H1 (cell line): ENCODE results near the gene GADL1. TPM values are rescaled to one million over a fixed set of nuclear protein-coding genes. Genes with fewer than 3 reads are reported as not detected.

Experiments used
- CTCF ChIA-PET: fragments of 300-600 bp; sonication (Branson Sonifier 250); formaldehyde crosslinking; loops from one replicate; lab custom pipeline; 2021; ENCODE audit not compliant: partially characterized antibody; lab: Charles Lee
- POLR2A ChIA-PET: fragments of 300-600 bp; sonication (Branson Sonifier 250); formaldehyde crosslinking; loops from one replicate; lab custom pipeline; 2021; ENCODE audit warnings: inconsistent platforms; ENCODE audit not compliant: partially characterized antibody; lab: Charles Lee
- DNase-seq, 2 experiments: peaks; one replicate each; pipeline versions ENCODE4 v3.0.0 to v3.0.0-alpha.2; 2010 to 2022; ENCODE audit warnings: low spot score in 2 of 2, low read depth in 1 of 2, mixed read lengths in 1 of 2
- FAIRE-seq: peaks from 2 replicates; lab custom pipeline; 2011; peaks lifted over from hg19 to GRCh38; lab: Jason Lieb, UNC
- H2AFZ ChIP-seq: 2 replicates; pipeline ENCODE4 v1.8.1; 2012; ENCODE audit warnings: low read length, inconsistent platforms
- H2AK5ac ChIP-seq: 2 replicates; pipeline ENCODE4 v1.6.1; 2013; ENCODE audit warnings: low read depth, low read length
- H2BK120ac ChIP-seq: replicated peaks from 2 replicates; pipeline ENCODE3; 2013; ENCODE audit warnings: low read depth, low read length, inconsistent platforms
- H2BK12ac ChIP-seq: 2 replicates; pipeline ENCODE4 v1.6.1; 2013; ENCODE audit warnings: low read depth, low read length
- H2BK15ac ChIP-seq: 2 replicates; pipeline ENCODE4 v1.6.1; 2013; ENCODE audit warnings: low read length
- H2BK20ac ChIP-seq: 2 replicates; pipeline ENCODE4 v1.6.1; 2013; ENCODE audit warnings: low read length
- H2BK5ac ChIP-seq: 2 replicates; pipeline ENCODE4 v1.6.1; 2013; ENCODE audit warnings: low read depth, low read length
- H3K14ac ChIP-seq: 2 replicates; pipeline ENCODE4 v1.6.1; 2013; ENCODE audit warnings: inconsistent platforms; ENCODE audit not compliant: insufficient read length
- H3K18ac ChIP-seq: 2 replicates; pipeline ENCODE4 v1.6.1; 2013; ENCODE audit warnings: low read length; ENCODE audit errors: extremely low read depth
- H3K23ac ChIP-seq: 2 replicates; pipeline ENCODE4 v1.6.1; 2013; ENCODE audit warnings: inconsistent platforms; ENCODE audit not compliant: insufficient read length
- H3K23me2 ChIP-seq: 2 replicates; pipeline ENCODE4 v1.6.1; 2013; ENCODE audit warnings: low read depth, low read length
- H3K27ac ChIP-seq: 2 replicates; pipeline ENCODE4 v1.6.1; 2011; ENCODE audit warnings: low read depth, low read length, inconsistent platforms
- H3K27me3 ChIP-seq, 4 experiments: replicated peaks in 1 of 4; 1 replicate in 1 of 4; 2 replicates in 3 of 4; pipeline versions ENCODE4 v1.6.1 to v1.8.1; 2011 to 2013; ENCODE audit warnings: low read length in 3 of 4, mild to moderate bottlenecking in 3 of 4, inconsistent platforms in 2 of 4, mixed read lengths in 2 of 4, moderate library complexity in 1 of 4; ENCODE audit not compliant: control insufficient read depth in 3 of 4, insufficient read depth in 3 of 4; ENCODE audit errors: extremely low read depth in 1 of 4
- H3K36me3 ChIP-seq, 4 experiments: 2 replicates each; pipeline versions ENCODE4 v1.6.1 to v1.8.1; 2011 to 2013; ENCODE audit warnings: mild to moderate bottlenecking in 4 of 4, low read length in 3 of 4, moderate library complexity in 2 of 4, control low read depth in 1 of 4, inconsistent platforms in 1 of 4; ENCODE audit not compliant: insufficient read depth in 4 of 4, control insufficient read depth in 2 of 4
- H3K4ac ChIP-seq: replicated peaks from 2 replicates; pipeline ENCODE3; 2013; ENCODE audit warnings: low read length, low read depth, mixed read lengths, inconsistent platforms; ENCODE audit not compliant: insufficient read length
- H3K4me1 ChIP-seq, 4 experiments: replicated peaks in 1 of 4; 1 replicate in 1 of 4; 2 replicates in 3 of 4; pipeline versions ENCODE4 v1.6.1 to v1.8.1; 2011 to 2013; ENCODE audit warnings: low read length in 3 of 4, inconsistent platforms in 2 of 4, mixed read lengths in 1 of 4; ENCODE audit not compliant: insufficient read depth in 4 of 4, control insufficient read depth in 3 of 4
- H3K4me2 ChIP-seq, 2 experiments: 2 replicates each; pipeline versions ENCODE4 v1.6.1 to v1.8.1; 2011 to 2013; ENCODE audit warnings: low read depth in 2 of 2, low read length in 2 of 2, control low read depth in 1 of 2, inconsistent platforms in 1 of 2, mild to moderate bottlenecking in 1 of 2; ENCODE audit not compliant: insufficient read depth in 1 of 2
- H3K4me3 ChIP-seq, 4 experiments: fragments of 200-600, 300-600 bp in 1 of 4; sonication (generic), shearing (Covaris generic), sonication (Bioruptor Twin) in 1 of 4; 2 replicates each; pipeline versions ENCODE4 v1.5.1 to v1.8.1; 2011 to 2016; ENCODE audit warnings: low read length in 4 of 4, low read depth in 3 of 4, control low read depth in 2 of 4, inconsistent platforms in 2 of 4, mild to moderate bottlenecking in 2 of 4, mixed read lengths in 1 of 4, moderate library complexity in 1 of 4; ENCODE audit not compliant: insufficient read depth in 2 of 4; ENCODE audit errors: extremely low read depth in 1 of 4
- H3K56ac ChIP-seq: replicated peaks from 2 replicates; pipeline ENCODE3; 2013; ENCODE audit warnings: low read depth, mild to moderate bottlenecking, mixed read lengths, low read length, inconsistent platforms; ENCODE audit not compliant: insufficient read length
- H3K79me1 ChIP-seq: 2 replicates; pipeline ENCODE4 v1.6.1; 2013; ENCODE audit warnings: low read depth, low read length, control low read depth
- H3K79me2 ChIP-seq, 2 experiments: 2 replicates each; pipeline versions ENCODE4 v1.6.1 to v1.8.1; 2012 to 2013; ENCODE audit warnings: low read length in 2 of 2, mild to moderate bottlenecking in 2 of 2, inconsistent platforms in 1 of 2; ENCODE audit not compliant: insufficient read depth in 2 of 2, control insufficient read depth in 1 of 2
- H3K9ac ChIP-seq, 4 experiments: replicated peaks in 1 of 4; 1 replicate in 1 of 4; 2 replicates in 3 of 4; pipeline versions ENCODE4 v1.6.1 to v1.8.1; 2011 to 2013; ENCODE audit warnings: low read depth in 3 of 4, low read length in 3 of 4, control low read depth in 2 of 4, mild to moderate bottlenecking in 2 of 4, moderate library complexity in 2 of 4, inconsistent platforms in 1 of 4; ENCODE audit errors: extremely low read depth in 1 of 4
- H3K9me3 ChIP-seq, 2 experiments: 2 replicates each; pipeline versions ENCODE4 v1.6.1 to v1.8.1; 2012 to 2013; ENCODE audit warnings: mild to moderate bottlenecking in 2 of 2, moderate library complexity in 2 of 2, control low read depth in 1 of 2, inconsistent platforms in 1 of 2, low read depth in 1 of 2, low read length in 1 of 2, mixed read lengths in 1 of 2; ENCODE audit not compliant: insufficient read depth in 2 of 2
- H4K20me1 ChIP-seq, 2 experiments: replicated peaks in 1 of 2; 2 replicates each; pipeline versions ENCODE3 to v1.8.1; 2011 to 2013; ENCODE audit warnings: inconsistent platforms in 2 of 2, low read length in 2 of 2, mild to moderate bottlenecking in 1 of 2; ENCODE audit not compliant: insufficient read depth in 2 of 2, control insufficient read depth in 1 of 2
- H4K5ac ChIP-seq: 2 replicates; pipeline ENCODE4 v1.6.1; 2013; ENCODE audit warnings: low read length, low read depth, mixed read lengths, inconsistent platforms; ENCODE audit not compliant: insufficient read length
- H4K8ac ChIP-seq: 2 replicates; pipeline ENCODE4 v1.8.0; 2013; ENCODE audit warnings: mild to moderate bottlenecking, moderate library complexity, low read length, inconsistent platforms; ENCODE audit not compliant: insufficient read depth; ENCODE audit errors: extremely low read depth
- H4K91ac ChIP-seq: replicated peaks from 2 replicates; pipeline ENCODE3; 2013; ENCODE audit warnings: low read length, mixed read lengths, inconsistent platforms; ENCODE audit not compliant: insufficient read length
- BACH1 ChIP-seq: IDR thresholded peaks from 2 replicates; pipeline ENCODE4 v1.6.1; 2012; ENCODE audit warnings: low read length, improper control_type of control experiment
- BCL11A ChIP-seq, 2 experiments: IDR thresholded peaks; one replicate each; pipeline ENCODE4 v1.6.1; 2011; ENCODE audit warnings: low read depth in 2 of 2, low read length in 2 of 2, mild to moderate bottlenecking in 2 of 2
- GABPA ChIP-seq: IDR thresholded peaks from 2 replicates; pipeline ENCODE4 v1.6.1; 2011; ENCODE audit warnings: mild to moderate bottlenecking, low read length, moderate library complexity, borderline replicate concordance; ENCODE audit not compliant: insufficient read depth
- POLR2AphosphoS5 ChIP-seq: IDR thresholded peaks from 2 replicates; pipeline ENCODE4 v1.6.1; 2011; ENCODE audit warnings: low read depth, low read length
- SIRT6 ChIP-seq: IDR thresholded peaks from one replicate; pipeline ENCODE4 v1.7.1; 2012; ENCODE audit warnings: low read length, inconsistent platforms
- TBP ChIP-seq: IDR thresholded peaks from 2 replicates; pipeline ENCODE4 v1.6.1; 2011; ENCODE audit warnings: low read depth, low read length, improper control_type of control experiment
- TEAD4 ChIP-seq: IDR thresholded peaks from 2 replicates; pipeline ENCODE4 v1.6.1; 2012; ENCODE audit warnings: low read depth, low read length, inconsistent platforms, mixed read lengths
- WGBS, 2 experiments: shearing (Covaris generic) in 1 of 2; methylation state at CpG; one replicate each; pipeline versions ENCODE4 v1.1.6 to v1.1.7; 2013 to 2015; ENCODE audit warnings: low lambda C conversion rate in 2 of 2, mixed read lengths in 2 of 2, inconsistent platforms in 1 of 2, low coverage in 1 of 2, missing lambda C conversion rate in 1 of 2; ENCODE audit not compliant: insufficient replicate concordance in 2 of 2, insufficient coverage in 1 of 2, insufficient read length in 1 of 2; ENCODE audit errors: extremely low coverage in 1 of 2, missing lambda C conversion rate in 1 of 2; 5-methylcytosine and 5-hydroxymethylcytosine counted together
- polyA plus RNA-seq, 7 experiments: library from polyadenylated mRNA; depleted of rRNA in 3 of 7; stranded (reverse) in 5 of 7; unstranded in 2 of 7; fragments of >200 nt in 5 of 7; fragments of 200-250 nt in 2 of 7; gene quantifications; 1 replicate in 5 of 7; 2 replicates in 1 of 7; 4 replicates in 1 of 7; pipeline versions ENCODE4 v1.2.1 to v1.2.3, GENCODE V29; 2011 to 2013; ENCODE audit warnings: missing spikeins in 2 of 7, mixed read lengths in 2 of 7
- total RNA-seq: library from RNA; stranded (reverse); fragmentation: NEBNext Ultra II Directional; extraction: Animal tissue kit (Norgen Biotek cat#: 25700); gene quantifications from 2 replicates; pipeline ENCODE4 v1.2.1, GENCODE V29; 2021
- TF ChIP-seq, protein P1 (sequence below): IDR thresholded peaks from 2 replicates; pipeline ENCODE4 v1.6.1; 2012; ENCODE audit warnings: inconsistent platforms

Gene GADL1
- total and polyA plus RNA-seq, 2 of the 8 experiments (the other 6 are each of a cell fraction or from before 2014, with no cell fraction given): 0.03 to 0.30 TPM

DNA sequence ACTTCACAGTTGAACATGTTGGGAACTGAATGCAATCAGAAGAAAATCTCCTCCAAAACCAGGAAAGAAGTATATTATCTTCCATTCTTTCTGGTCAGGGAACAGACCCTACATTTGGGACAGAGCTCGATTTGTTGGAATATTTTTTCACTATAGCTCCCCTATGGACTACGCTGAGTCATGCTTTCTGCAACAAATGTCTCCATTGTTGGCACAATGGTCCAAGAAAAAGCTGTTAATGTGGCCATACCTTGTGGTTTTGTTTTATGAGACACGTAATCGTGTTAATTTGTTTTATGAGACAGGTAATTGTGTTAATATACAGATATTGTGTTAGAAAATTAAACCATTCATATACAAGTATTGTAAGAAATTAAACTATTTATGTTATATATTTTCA is 186.6 kb downstream of the GADL1 start:
- no peak overlapping the region for H4K91ac ChIP-seq
- H3K4ac ChIP-seq: no peak overlapping the region
- no peak overlapping the region for H4K5ac ChIP-seq
- DNase-seq: no peak
- no peak overlapping the region for H3K14ac ChIP-seq
- peaks cover 14 to 18% of the 10 kb centered on the region in 2 experiments for H3K9me3 ChIP-seq
- H2BK12ac ChIP-seq: no peak overlapping the region
- H3K27me3 ChIP-seq: no peaks in the 10 kb centered on the region
- no peaks in the 10 kb centered on the region for H3K79me2 ChIP-seq
- no peak overlapping the region for H2AFZ ChIP-seq
- no peaks in the 10 kb centered on the region for H3K79me1 ChIP-seq
- H3K18ac ChIP-seq: no peak overlapping the region
- H3K4me3 ChIP-seq: no peak overlapping the region
- POLR2A ChIA-PET: no interaction called here
- TF ChIP-seq TEAD4 (no peak), BACH1 (0 out of 2 replicates have a peak, but pooled peaks have one; percentile 19), GABPA (no peak), SIRT6 (no peak), BCL11A (IDR thresholded peaks at IDR 0.05; ENCODE audit: low read depth in 2 of 2, low read length in 2 of 2) (no peak), TBP (no peak), POLR2AphosphoS5 (no peak)
- TF ChIP-seq, protein P1, sequence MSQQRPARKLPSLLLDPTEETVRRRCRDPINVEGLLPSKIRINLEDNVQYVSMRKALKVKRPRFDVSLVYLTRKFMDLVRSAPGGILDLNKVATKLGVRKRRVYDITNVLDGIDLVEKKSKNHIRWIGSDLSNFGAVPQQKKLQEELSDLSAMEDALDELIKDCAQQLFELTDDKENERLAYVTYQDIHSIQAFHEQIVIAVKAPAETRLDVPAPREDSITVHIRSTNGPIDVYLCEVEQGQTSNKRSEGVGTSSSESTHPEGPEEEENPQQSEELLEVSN: no peak
- TF ChIP-seq, all 59 proteins: peak for 1
- CTCF ChIA-PET: interaction anchor here (1.2 kb wide), 1 partner anchor 15 kb away, joined by 3 read pairs; no protein-coding TSS in a partner anchor
- Histone ChIP-seq H2BK120ac (no peak overlapping the region), H3K23me2 (no peaks in the 10 kb centered on the region), H4K8ac (no peak overlapping the region), H3K27ac (no peak overlapping the region), H3K4me1 (peaks cover 0 to 6% (median 4%) of the 10 kb centered on the region in 4 experiments; a peak in 2 of 7 replicates), H3K23ac (no peak overlapping the region), H2AK5ac (no peak overlapping the region), H3K4me2 (no peak overlapping the region), H3K9ac (no peak overlapping the region), H3K36me3 (peaks cover 0 to 13% (median 4%) of the 10 kb centered on the region in 4 experiments; a peak in 3 of 8 replicates), H2BK20ac (no peak overlapping the region), H3K56ac (no peak overlapping the region), H2BK15ac (no peak overlapping the region), H2BK5ac (no peak overlapping the region), H4K20me1 (no peaks in the 10 kb centered on the region)
- WGBS, 2 experiments: 97% methylated on average over 4 of the region's 4 CpGs; no CpG with 5 or more reads in 1 of the 2 experiments
- no peak for FAIRE-seq
